HEK293T (cell line): ENCODE results near the gene NPAS4.
A peak's percentile ranks its signal among the peaks of the same experiment; 100 is the strongest.
"Not testable (repeated sequence)": the region's sequence is repeated elsewhere in the genome, so short reads cannot be mapped to it uniquely, and the experiment has no call there.

Source experiments
- CTCF ChIA-PET: fragments of 350-600 bp; formaldehyde crosslinking; extraction: SDS; loops from one replicate; lab custom pipeline; 2021; ENCODE audit warnings: antibody characterized with exemption, inconsistent platforms; lab: Yijun Ruan, JAX
- POLR2A ChIA-PET: fragments of 350-600 bp; formaldehyde crosslinking; extraction: SDS; loops from one replicate; lab custom pipeline; 2020; ENCODE audit warnings: antibody characterized with exemption, inconsistent platforms; lab: Yijun Ruan, JAX
- DNase-seq: peaks from one replicate; pipeline ENCODE4 v3.0.0; 2012; ENCODE audit warnings: mixed read lengths; ENCODE audit errors: extremely low spot score
- ARNT ChIP-seq: fragments of 450-650 bp; IDR thresholded peaks from 2 replicates; pipeline ENCODE4 v1.6.1; 2017; ENCODE audit warnings: mild to moderate bottlenecking
- BHLHE40 ChIP-seq: fragments of 450-650 bp; IDR thresholded peaks from 2 replicates; pipeline ENCODE4 v1.6.1; 2016; ENCODE audit warnings: mild to moderate bottlenecking, moderate library complexity, borderline replicate concordance
- CTBP1 ChIP-seq: fragments of 450-650 bp; IDR thresholded peaks from 2 replicates; pipeline ENCODE4 v1.6.1; 2016; ENCODE audit warnings: borderline replicate concordance
- ELF4 ChIP-seq: fragments of 450-650 bp; IDR thresholded peaks from 2 replicates; pipeline ENCODE4 v1.6.1; 2017; ENCODE audit warnings: antibody characterized with exemption
- FOXA1 ChIP-seq: fragments of 450-650 bp; IDR thresholded peaks from 2 replicates; pipeline ENCODE4 v1.6.1; 2016; ENCODE audit warnings: mild to moderate bottlenecking
- FOXK2 ChIP-seq: fragments of 450-650 bp; IDR thresholded peaks from 2 replicates; pipeline ENCODE4 v1.6.1; 2016; ENCODE audit warnings: mild to moderate bottlenecking
- FOXM1 ChIP-seq: fragments of 450-650 bp; IDR thresholded peaks from 2 replicates; pipeline ENCODE4 v1.6.1; 2017; ENCODE audit warnings: mild to moderate bottlenecking, borderline replicate concordance
- HDGF ChIP-seq: fragments of 450-650 bp; IDR thresholded peaks from 2 replicates; pipeline ENCODE4 v1.6.1; 2017; ENCODE audit warnings: antibody characterized with exemption, borderline replicate concordance
- L3MBTL2 ChIP-seq: fragments of 450-650 bp; conservative IDR thresholded peaks from 2 replicates; pipeline ENCODE4 v1.6.1; 2016; ENCODE audit warnings: mild to moderate bottlenecking
- LEF1 ChIP-seq: fragments of 450-650 bp; IDR thresholded peaks from 2 replicates; pipeline ENCODE4 v1.6.1; 2017; ENCODE audit warnings: mild to moderate bottlenecking, borderline replicate concordance
- NFRKB ChIP-seq: fragments of 450-650 bp; IDR thresholded peaks from 2 replicates; pipeline ENCODE4 v1.6.1; 2016; ENCODE audit warnings: mild to moderate bottlenecking, moderate library complexity
- SP1 ChIP-seq: fragments of 450-650 bp; IDR thresholded peaks from 2 replicates; pipeline ENCODE4 v1.6.1; 2017
- SUZ12 ChIP-seq: fragments of 450-650 bp; IDR thresholded peaks from 2 replicates; pipeline ENCODE4 v1.6.1; 2016; ENCODE audit warnings: mild to moderate bottlenecking
- TARDBP ChIP-seq: fragments of 450-650 bp; IDR thresholded peaks from 2 replicates; pipeline ENCODE4 v1.6.1; 2016
- ZNF384 ChIP-seq: fragments of 450-650 bp; IDR thresholded peaks from 2 replicates; pipeline ENCODE4 v1.6.1; 2016
- TF ChIP-seq, protein P1 (sequence below): fragments of 450-650 bp; IDR thresholded peaks from 2 replicates; pipeline ENCODE4 v1.6.1; 2016

Gene NPAS4

DNA sequence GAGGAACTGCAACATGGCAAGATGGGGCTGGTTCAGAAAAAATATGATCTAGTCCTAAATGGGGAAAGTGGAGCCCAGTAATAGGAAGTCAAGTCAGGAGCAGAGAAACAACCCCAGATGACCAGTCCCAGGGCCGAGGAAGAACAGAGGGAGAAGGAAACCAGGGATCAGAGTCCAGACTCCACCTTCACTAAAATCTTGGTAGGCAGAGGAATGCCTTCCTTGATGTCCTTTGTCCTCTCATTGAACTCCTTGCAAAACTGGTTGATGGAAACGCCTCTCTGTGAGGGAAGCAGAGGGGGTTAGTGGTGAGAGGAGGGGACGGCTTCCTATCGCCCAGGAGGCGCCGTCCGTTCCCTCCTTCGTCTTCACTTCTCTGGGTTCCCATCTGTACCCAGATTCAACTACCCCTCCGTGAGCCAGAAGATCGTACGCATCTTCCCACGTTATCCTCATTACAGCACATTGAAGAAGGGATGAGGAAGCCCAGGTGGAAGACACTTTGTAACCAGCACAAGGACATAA lies 17.2 kb downstream of the NPAS4 start:
- CTCF ChIA-PET, result interaction anchor here (1.0 to 1.7 kb wide), 5 partner anchors 7 to 240 kb away, joined by 3 to 12 read pairs (median 8); partner anchors contain the start of gene RBM4B
- POLR2A ChIA-PET, result interaction anchor here (0.6 to 1.6 kb wide), 8 partner anchors 16 to 239 kb away, joined by 3 to 9 read pairs (median 4); partner anchors contain the start of genes BBS1, PELI3, RBM4B and YIF1A
- DNase-seq, result no peak
- TF ChIP-seq ZNF384, result no peak
- no peak for TF ChIP-seq BHLHE40
- no peak for TF ChIP-seq FOXA1
- no peak for TF ChIP-seq FOXK2
- TF ChIP-seq CTBP1, result no peak
- no peak for TF ChIP-seq SUZ12
- no peak for TF ChIP-seq L3MBTL2
- no peak for TF ChIP-seq ARNT
- TF ChIP-seq HDGF, result no peak
- no peak for TF ChIP-seq TARDBP
- TF ChIP-seq LEF1, result no peak
- TF ChIP-seq NFRKB, result no peak
- no peak for TF ChIP-seq SP1
- TF ChIP-seq, protein P1, sequence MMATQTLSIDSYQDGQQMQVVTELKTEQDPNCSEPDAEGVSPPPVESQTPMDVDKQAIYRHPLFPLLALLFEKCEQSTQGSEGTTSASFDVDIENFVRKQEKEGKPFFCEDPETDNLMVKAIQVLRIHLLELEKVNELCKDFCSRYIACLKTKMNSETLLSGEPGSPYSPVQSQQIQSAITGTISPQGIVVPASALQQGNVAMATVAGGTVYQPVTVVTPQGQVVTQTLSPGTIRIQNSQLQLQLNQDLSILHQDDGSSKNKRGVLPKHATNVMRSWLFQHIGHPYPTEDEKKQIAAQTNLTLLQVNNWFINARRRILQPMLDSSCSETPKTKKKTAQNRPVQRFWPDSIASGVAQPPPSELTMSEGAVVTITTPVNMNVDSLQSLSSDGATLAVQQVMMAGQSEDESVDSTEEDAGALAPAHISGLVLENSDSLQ, result no peak
- TF ChIP-seq FOXM1, result no peak
- no peak for TF ChIP-seq ELF4

DNA sequence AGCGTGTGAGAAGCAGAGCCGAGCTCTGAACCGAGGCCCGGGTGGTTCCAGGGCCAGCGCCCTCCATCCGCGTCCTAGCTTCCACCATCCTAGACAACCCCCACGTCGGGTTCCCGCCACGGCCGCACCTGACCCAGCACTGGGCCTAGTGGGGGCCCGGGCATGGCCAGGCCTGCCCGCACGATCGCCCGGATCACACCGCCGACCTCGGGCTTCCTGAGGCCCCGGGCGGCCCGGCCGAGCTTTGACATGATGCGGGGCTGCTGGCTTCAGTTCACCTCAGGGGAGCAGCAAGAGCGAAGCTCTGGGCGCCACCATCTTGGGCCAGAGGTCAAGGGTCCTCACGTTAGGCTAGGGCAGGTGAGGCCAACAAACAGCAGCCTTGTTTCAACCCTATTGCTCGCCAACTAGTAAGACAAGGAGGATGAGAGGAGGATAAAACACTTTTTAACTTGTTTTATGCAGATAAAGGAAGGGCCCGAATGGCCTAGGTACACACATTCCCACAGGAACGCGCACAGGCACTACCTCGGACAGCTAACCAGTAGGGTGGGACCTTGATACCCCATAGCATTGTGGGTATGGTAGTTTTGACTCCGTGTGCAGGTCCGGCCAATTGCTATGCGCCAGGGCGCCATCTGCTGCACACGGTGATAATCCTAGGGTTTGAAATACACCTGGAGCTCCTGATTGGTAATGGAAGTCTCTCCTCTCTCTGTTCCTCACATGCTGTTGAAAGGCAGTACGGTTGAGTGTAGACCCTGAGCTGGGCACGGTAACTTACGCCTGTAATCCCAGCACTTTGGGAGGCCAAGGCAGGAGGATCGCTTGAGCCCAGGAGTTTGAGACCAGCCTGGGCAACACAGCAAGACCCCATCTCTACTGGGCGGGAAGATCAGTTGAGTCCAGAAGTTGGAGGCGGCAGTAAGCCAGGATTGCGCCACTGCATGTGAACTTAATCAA lies 17.9 kb downstream of the NPAS4 start, which contains the start of gene MRPL11:
Gene MRPL11, minus strand, starts transcription at position 345 of the 963 bp plus-strand sequence. Its CDS starts 94 bp downstream, at position 251.
- TF ChIP-seq SUZ12 (no peak), L3MBTL2 (peak; percentile 54), ELF4 (peak; percentile 73)
- ChIA-PET POLR2A (interaction anchor here (0.6 to 1.6 kb wide), 14 partner anchors 14 to 417 kb away, joined by 3 to 9 read pairs (median 4); partner anchors contain the start of genes BBS1, DPP3, PELI3 and RBM4B), CTCF (interaction anchor here (0.7 to 1.8 kb wide), 14 partner anchors 8 to 239 kb away, joined by 3 to 12 read pairs (median 4); partner anchors contain the start of genes DPP3, PELI3 and RBM4B)
- peak; percentile 94 for DNase-seq

DNA sequence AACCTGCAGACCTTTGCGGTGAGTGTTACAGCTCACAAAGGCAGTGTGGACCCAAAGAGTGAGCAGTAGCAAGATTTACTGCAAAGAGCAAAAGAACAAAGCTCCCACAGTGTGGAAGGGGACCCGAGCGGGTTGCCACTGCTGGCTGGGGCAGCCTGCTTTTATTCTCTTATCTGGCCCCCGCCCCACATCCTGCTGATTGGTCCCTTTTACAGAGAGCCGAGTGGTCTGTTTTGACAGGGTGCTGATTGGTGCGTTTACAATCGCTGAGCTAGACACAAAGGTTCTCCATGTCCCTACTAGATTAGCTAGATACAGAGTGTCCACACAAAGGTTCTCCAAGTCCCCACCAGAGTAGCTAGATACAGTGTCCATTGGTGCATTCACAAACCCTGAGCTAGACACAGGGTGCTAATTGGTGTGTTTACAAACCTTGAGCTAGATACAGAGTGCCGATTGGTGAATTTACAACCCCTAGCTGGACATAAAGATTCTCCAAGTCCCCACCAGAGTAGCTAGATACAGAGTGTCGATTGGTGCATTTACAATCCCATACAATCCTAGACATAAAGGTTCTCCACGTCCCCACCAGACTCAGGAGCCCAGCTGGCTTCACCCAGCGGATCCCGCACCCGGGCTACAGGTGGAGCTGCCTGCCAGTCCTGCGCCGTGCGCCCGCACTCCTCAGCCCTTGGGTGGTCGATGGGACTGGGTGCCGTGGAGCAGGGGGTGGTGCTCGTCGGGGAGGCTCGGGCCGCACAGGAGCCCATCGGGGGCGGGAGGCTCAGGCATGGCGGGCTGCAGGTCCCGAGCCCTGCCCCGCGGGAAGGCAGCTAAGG lies 19.5 kb downstream of the NPAS4 start:
- POLR2A ChIA-PET, DNase-seq: not testable (repeated sequence)
- CTCF ChIA-PET, result interaction anchor here (1.7 to 1.8 kb wide), 2 partner anchors 19 to 54 kb away, joined by 6 to 12 read pairs; no protein-coding TSS in a partner anchor

DNA sequence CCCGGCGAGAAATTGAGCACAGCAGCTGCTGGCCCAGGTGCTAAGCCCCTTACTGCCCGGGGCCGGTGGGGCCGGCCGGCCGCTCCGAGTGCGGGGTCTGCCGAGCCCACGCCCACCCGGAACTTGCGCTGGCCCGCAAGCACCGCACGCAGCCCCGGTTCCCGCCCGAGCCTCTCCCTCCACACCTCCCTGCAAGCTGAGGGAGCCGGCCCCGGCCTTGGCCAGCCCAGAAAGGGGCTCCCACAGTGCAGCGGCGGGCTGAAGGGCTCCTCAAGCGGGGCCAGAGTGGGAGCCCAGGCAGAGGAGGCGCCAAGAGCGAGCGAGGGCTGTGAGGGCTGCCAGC lies 20.1 kb downstream of the NPAS4 start:
- CTCF ChIA-PET, POLR2A ChIA-PET, DNase-seq: not testable (repeated sequence)

DNA sequence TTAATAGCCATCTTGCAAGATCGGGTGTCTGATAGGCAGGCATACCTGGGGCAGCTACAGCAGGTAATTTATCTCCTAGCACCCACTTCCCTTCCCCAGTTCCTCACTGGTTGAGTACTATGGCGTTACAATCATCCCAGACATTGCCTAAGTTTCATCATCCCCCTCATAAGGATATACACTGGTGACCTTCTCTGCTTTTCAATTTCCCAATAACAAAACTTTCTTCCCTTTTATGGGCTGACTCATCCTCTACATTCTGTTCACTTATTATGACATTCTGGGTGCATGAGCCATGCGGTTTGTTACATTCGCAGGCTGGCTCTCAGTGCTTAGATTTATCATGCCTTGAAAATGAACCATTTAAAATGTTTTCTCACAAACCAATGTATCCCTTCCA lies 22.8 kb downstream of the NPAS4 start:
- DNase-seq, result no peak
- ChIA-PET CTCF (no interaction called here), POLR2A (no interaction called here)
- TF ChIP-seq NFRKB (no peak), BHLHE40 (no peak), LEF1 (no peak), FOXM1 (no peak), ELF4 (no peak), SUZ12 (no peak), FOXA1 (no peak), ZNF384 (no peak), TARDBP (no peak), CTBP1 (no peak), FOXK2 (no peak)

DNA sequence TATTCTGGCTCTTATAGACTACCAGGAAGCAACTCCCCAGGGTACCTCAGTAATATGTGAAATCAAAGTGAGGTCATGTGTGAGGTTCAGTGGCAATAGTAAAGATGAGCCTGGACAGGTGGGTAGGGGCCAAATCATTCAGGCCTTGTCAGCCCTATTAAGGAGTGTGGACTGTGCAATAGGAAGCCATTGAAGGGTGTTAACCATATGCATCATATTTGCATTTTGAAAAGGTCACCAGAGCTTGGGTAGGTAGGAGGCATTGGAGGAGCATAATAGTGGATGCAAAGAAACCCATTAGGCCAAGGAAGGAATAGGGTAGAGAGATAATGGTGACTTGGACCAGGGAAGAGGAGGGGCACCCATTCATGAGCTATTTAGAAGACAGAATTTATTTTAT lies 26.2 kb downstream of the NPAS4 start:
- TF ChIP-seq ZNF384 (no peak), LEF1 (no peak), BHLHE40 (no peak), SUZ12 (no peak), FOXA1 (no peak), SP1 (no peak), ARNT (no peak), FOXK2 (no peak), FOXM1 (no peak), L3MBTL2 (no peak), HDGF (no peak), ELF4 (no peak), NFRKB (no peak), TARDBP (no peak), CTBP1 (no peak)
- TF ChIP-seq, protein P1, result no peak
- POLR2A ChIA-PET, result no interaction called here
- DNase-seq, result no peak
- CTCF ChIA-PET, result interaction anchor here (1.4 kb wide), 1 partner anchor 8 kb away, joined by 6 read pairs; the partner anchor contains the start of gene MRPL11
